NT2/D1 (cell line): ENCODE data around the gene NSMF.

Experiments used
- YY1 ChIP-seq: IDR thresholded peaks from 2 replicates; pipeline ENCODE4 v1.6.1; 2011; ENCODE audit not compliant: insufficient read length, insufficient read depth
- ZNF274 ChIP-seq: IDR thresholded peaks from 2 replicates; pipeline ENCODE4 v1.6.1; 2011; ENCODE audit warnings: mild to moderate bottlenecking, low read depth, low read length

- TF ChIP-seq ZNF274 = no peak
- TF ChIP-seq YY1 = no peak
Observed at GRCh38 chr9:137459601-137460362, 648 bp upstream of the NSMF start.
